Measurements from ENCODE around the gene TMEM272.

Gene TMEM272

GRCh38 chr13:51818276-51818675 lies 26.7 kb downstream of the TMEM272 start:
- no peak for TF ChIP-seq CTCF (IDR thresholded peaks at IDR 0.05)
- no peak for TF ChIP-seq ZFX (IDR thresholded peaks at IDR 0.05; ENCODE audit: borderline replicate concordance)

GRCh38 chr13:51817717-51818116 lies 27.3 kb downstream of the TMEM272 start:
- TF ChIP-seq CTCF (IDR thresholded peaks at IDR 0.05) (no peak), ZFX (IDR thresholded peaks at IDR 0.05; ENCODE audit: borderline replicate concordance) (no peak)
- H3K27ac ChIP-seq: no peak overlapping the region

More at GRCh38 chr13:51818276-51818675, 26.7 kb downstream of the TMEM272 start:
- H3K27ac ChIP-seq: no peak overlapping the region

- H3K27ac ChIP-seq: no peak overlapping the region
- no peak for TF ChIP-seq ZFX (IDR thresholded peaks at IDR 0.05; ENCODE audit: borderline replicate concordance)
- TF ChIP-seq CTCF (IDR thresholded peaks at IDR 0.05): no peak
Measured at GRCh38 chr13:51816604-51817249, 28.2 kb downstream of the TMEM272 start.

GRCh38 chr13:51815848-51816247 lies 29.1 kb downstream of the TMEM272 start:
- H3K27ac ChIP-seq: no peak overlapping the region
- TF ChIP-seq CTCF (IDR thresholded peaks at IDR 0.05): no peak

- no peak overlapping the region for H3K27ac ChIP-seq
- TF ChIP-seq CTCF (IDR thresholded peaks at IDR 0.05) (peak; percentile 91), ZFX (IDR thresholded peaks at IDR 0.05; ENCODE audit: borderline replicate concordance) (no peak)
Measured at GRCh38 chr13:51814825-51815650, 29.9 kb downstream of the TMEM272 start.

GRCh38 chr13:51814071-51814470 lies 30.9 kb downstream of the TMEM272 start:
- H3K27ac ChIP-seq: no peak overlapping the region
- no peak for TF ChIP-seq ZFX (IDR thresholded peaks at IDR 0.05; ENCODE audit: borderline replicate concordance)
- TF ChIP-seq CTCF (IDR thresholded peaks at IDR 0.05): no peak

GRCh38 chr13:51811920-51812451 lies 33.0 kb downstream of the TMEM272 start:
- H3K27ac ChIP-seq: no peak overlapping the region
- no peak for TF ChIP-seq CTCF (IDR thresholded peaks at IDR 0.05)
- no peak for TF ChIP-seq ZFX (IDR thresholded peaks at IDR 0.05; ENCODE audit: borderline replicate concordance)
